Measurements from ENCODE around the gene PLEKHA6. TPM values are rescaled to one million over a fixed set of nuclear protein-coding genes. Genes with fewer than 3 reads are reported as not detected.

The PLEKHA6 gene
- total RNA-seq, 2 experiments from 2014 or later, result not detected

DNA sequence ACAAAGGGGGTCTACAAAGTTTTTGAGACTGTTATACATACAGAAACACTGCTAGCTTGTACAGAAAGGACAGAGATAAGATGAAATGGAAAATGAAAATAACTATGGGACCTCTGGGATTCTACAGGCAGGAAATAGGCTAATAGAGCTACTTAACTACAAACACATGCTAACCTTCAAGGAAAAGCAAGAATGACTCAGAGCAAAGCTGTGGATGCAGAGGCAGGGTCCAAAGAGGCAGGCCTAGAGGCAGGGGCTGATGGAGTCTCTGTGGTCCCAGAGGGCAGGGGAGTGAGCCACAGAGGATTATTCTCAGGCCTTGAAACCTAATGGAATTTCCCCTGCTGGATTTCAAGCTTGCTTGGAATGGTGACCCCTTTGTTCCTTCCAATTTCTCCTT is 127.2 kb downstream of the PLEKHA6 start:
- Mint-ChIP-seq H3K27ac (no peak overlapping the region), H3K9me3 (no peaks in the 10 kb centered on the region), H3K4me3 (no peak overlapping the region), H3K36me3 (ENCODE audit: low read depth) (no peaks in the 10 kb centered on the region), H3K4me1 (no peaks in the 10 kb centered on the region), H3K27me3 (peaks cover 4% of the 10 kb centered on the region)
- ChIA-PET POLR2A (no interaction called here), CTCF (interaction anchor here (0.6 to 1.2 kb wide), 2 partner anchors 17 to 46 kb away, joined by 3 to 4 read pairs; no protein-coding TSS in a partner anchor)
- no peak for DNase-seq

DNA sequence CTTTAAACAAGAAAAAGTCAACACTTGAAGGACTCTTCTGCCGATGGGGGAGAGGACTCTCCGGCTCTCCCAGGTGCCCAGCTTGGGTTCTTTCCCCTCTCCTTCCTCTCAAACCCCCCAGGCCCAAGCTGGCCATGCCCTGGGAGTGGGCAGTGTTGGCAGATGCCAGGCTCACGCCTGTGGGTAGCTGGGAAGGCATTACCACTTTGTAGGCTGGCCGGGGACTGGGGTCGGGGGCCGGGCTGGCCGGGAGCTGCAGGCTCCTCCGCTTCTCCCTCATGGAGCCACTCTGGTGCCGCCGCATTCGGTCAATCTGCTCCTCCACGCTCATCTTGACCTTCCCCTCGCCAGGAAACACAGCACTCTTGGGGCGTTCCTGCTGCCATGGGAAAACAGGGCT is 129.5 kb downstream of the PLEKHA6 start:
- no peaks in the 10 kb centered on the region for H3K4me1 Mint-ChIP-seq
- ChIA-PET POLR2A (no interaction called here), CTCF (no interaction called here)
- H3K27ac Mint-ChIP-seq, result no peak overlapping the region
- no peak for DNase-seq
- no peak overlapping the region for H3K4me3 Mint-ChIP-seq
- no peaks in the 10 kb centered on the region for H3K36me3 Mint-ChIP-seq (ENCODE audit: low read depth)
- peaks cover 4% of the 10 kb centered on the region for H3K27me3 Mint-ChIP-seq
- H3K9me3 Mint-ChIP-seq, result no peaks in the 10 kb centered on the region

DNA sequence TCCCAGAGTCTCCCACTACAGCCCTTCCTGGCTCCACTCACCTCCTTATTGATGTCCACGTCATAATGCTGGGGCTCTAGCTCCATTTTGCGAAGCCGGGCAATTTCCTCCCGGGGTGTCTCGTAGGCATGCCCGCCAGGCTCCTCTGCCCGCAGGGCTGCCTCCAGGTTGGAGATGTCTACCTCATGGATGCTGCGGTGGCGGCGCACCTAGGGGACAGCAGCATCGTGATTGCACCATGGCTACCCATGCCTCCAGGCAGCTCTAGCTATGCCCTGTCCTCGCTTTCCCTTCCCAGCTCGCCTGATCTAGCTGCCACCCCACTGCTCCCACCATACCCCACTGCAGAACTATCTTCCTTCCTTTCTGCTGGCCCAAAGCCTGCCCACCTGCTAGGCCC is 130.8 kb downstream of the PLEKHA6 start:
- H3K27me3 Mint-ChIP-seq, result peaks cover 4% of the 10 kb centered on the region
- H3K9me3 Mint-ChIP-seq, result no peaks in the 10 kb centered on the region
- no peak for DNase-seq
- POLR2A ChIA-PET, result no interaction called here
- H3K4me3 Mint-ChIP-seq, result no peak overlapping the region
- H3K27ac Mint-ChIP-seq, result no peak overlapping the region
- no peaks in the 10 kb centered on the region for H3K4me1 Mint-ChIP-seq
- H3K36me3 Mint-ChIP-seq (ENCODE audit: low read depth), result no peaks in the 10 kb centered on the region
- CTCF ChIA-PET, result interaction anchor here (1.4 kb wide), 1 partner anchor 59 kb away, joined by 3 read pairs; no protein-coding TSS in a partner anchor

DNA sequence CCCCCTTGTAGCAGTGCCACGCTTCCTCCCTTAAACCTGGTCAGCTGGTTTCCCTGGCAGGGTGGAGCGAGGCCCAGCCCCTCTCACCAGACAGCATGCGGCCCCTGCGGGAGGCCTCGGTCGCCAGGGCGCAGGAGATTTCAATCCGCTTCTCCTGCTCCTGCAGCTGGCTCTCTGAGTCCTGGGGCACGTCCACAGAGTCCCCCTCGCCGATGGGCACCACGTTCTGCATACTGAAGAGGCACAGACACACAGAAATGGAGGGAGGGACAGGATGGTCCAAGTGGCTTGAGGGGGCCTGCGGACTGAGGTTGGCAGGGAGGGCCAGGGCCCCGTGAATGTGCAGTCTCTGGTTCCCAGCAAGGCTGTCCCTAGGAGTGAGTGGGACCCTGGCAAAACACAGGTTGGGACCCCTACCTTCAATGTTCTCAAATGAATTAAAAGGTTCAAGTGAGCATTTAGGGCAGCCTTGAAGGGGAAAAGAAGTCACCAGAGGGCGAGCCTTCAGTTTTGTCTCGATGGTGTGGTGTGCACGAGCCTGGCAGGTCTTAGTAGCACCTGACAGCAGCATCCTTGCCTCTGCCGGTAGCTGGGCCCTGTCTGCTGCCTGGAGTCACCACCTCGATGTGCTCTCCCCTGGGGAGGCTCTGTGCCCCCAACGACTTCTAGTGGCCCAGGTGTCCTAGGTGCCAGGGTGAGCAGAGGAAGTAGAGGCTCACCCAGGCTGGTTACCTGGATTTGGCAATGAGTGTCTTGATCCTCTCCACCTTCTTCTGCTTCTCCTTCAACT is 131.5 kb downstream of the PLEKHA6 start:
- Mint-ChIP-seq H3K4me1 (no peaks in the 10 kb centered on the region), H3K9me3 (no peaks in the 10 kb centered on the region), H3K36me3 (ENCODE audit: low read depth) (no peaks in the 10 kb centered on the region), H3K27me3 (peaks cover 4% of the 10 kb centered on the region), H3K4me3 (no peak overlapping the region), H3K27ac (no peak overlapping the region)
- POLR2A ChIA-PET, result no interaction called here
- no peak for DNase-seq
- CTCF ChIA-PET, result interaction anchor here (1.4 kb wide), 1 partner anchor 60 kb away, joined by 3 read pairs; no protein-coding TSS in a partner anchor

DNA sequence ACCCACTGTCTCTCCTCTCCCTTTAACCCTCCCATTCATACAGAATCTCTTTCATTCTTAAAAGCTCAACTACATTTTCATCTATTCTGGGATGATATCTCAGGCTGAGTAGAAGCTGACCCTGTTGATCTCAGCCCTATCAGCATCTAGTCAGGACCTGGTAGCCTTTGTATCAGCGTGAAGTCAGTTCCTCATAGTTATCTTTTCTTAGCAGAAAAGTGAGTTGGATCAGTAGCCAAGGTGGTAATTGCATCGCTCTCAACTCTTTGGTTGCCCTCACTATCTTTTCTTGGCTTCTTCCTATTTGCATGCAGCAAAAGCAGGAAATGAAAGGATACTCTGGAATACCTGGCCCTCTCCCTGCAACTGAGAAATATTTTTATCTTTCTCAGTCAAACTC is 132.4 kb downstream of the PLEKHA6 start:
- Mint-ChIP-seq H3K27me3 (peaks cover 4% of the 10 kb centered on the region), H3K4me1 (no peaks in the 10 kb centered on the region), H3K27ac (no peak overlapping the region), H3K9me3 (no peaks in the 10 kb centered on the region), H3K36me3 (ENCODE audit: low read depth) (no peaks in the 10 kb centered on the region), H3K4me3 (no peak overlapping the region)
- ChIA-PET CTCF (no interaction called here), POLR2A (no interaction called here)
- DNase-seq, result no peak

DNA sequence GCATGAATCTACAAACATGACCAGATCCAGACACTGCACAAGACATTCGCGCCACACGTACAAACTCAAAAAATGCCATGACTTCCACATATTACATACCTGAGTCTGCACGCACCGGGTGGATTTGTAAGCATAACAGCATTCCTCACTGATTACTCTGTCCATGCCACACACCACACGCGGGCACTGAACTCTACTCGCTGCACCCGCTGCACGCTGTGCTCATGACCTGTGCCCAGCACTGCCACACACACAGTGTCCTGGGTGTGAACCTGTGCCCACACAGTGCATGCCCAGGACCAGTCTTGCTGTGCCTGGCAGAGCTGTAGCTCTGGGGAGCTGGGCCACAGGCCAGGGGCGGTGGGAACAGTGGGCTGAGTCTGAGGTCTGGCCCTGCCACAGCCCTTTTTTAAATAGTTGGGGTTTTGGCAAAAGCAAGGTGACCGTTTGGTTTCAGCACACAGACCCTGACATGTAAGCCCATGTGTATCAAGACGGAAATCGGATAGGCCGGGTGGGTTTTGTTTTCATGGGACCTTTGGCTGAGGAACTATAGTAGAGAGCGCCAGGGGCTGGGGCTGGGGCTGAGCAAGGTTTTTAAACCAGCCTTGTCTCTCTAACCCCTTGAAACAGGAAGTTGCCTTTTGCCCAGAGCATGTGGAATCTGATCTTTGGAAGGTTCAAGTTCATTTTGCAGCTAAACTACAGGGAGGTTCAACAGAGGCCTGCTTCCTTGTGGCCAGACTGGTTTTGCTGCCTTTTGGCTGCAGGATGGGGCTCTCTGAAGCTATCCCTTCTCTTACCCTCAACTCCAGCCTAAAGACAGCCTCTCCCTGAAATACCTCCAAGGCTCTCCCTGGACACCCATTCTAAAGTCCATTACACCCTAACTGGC is 133.6 kb downstream of the PLEKHA6 start:
- peaks cover 2% of the 10 kb centered on the region for H3K27me3 Mint-ChIP-seq
- CTCF ChIA-PET, result no interaction called here

DNA sequence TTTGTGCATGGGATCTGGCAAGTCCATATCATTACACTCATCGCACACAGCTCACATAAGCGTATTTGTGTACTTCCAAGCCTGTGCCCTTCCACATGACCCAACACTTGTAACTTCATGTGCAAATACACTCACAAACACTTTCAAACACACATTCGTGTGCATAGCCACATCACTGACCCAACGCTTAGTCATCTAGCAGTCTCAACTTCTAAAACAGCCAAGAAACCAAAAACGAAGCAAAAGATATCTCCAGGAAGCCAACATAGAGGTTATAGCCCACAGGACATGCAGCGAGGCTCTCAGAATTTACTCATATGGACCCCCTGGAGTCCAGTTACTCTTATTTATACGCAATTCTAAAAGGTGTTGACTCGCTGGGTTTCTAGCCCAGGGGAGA is 135.1 kb downstream of the PLEKHA6 start:
- Mint-ChIP-seq H3K9me3 (no peaks in the 10 kb centered on the region), H3K36me3 (ENCODE audit: low read depth) (no peaks in the 10 kb centered on the region), H3K4me1 (no peaks in the 10 kb centered on the region), H3K4me3 (no peak overlapping the region), H3K27me3 (no peaks in the 10 kb centered on the region), H3K27ac (no peak overlapping the region)
- ChIA-PET POLR2A (no interaction called here), CTCF (interaction anchor here (0.5 to 0.6 kb wide), 2 partner anchors 109 to 970 kb away, joined by 4 read pairs; no protein-coding TSS in a partner anchor)
- no peak for DNase-seq

More for the DNA sequence above, 133.6 kb downstream of the PLEKHA6 start:
- no peaks in the 10 kb centered on the region for H3K36me3 Mint-ChIP-seq (ENCODE audit: low read depth)
- no peaks in the 10 kb centered on the region for H3K9me3 Mint-ChIP-seq
- no peak overlapping the region for H3K4me3 Mint-ChIP-seq
- H3K4me1 Mint-ChIP-seq, result no peaks in the 10 kb centered on the region
- POLR2A ChIA-PET, result no interaction called here
- no peak overlapping the region for H3K27ac Mint-ChIP-seq
- no peak for DNase-seq

DNA sequence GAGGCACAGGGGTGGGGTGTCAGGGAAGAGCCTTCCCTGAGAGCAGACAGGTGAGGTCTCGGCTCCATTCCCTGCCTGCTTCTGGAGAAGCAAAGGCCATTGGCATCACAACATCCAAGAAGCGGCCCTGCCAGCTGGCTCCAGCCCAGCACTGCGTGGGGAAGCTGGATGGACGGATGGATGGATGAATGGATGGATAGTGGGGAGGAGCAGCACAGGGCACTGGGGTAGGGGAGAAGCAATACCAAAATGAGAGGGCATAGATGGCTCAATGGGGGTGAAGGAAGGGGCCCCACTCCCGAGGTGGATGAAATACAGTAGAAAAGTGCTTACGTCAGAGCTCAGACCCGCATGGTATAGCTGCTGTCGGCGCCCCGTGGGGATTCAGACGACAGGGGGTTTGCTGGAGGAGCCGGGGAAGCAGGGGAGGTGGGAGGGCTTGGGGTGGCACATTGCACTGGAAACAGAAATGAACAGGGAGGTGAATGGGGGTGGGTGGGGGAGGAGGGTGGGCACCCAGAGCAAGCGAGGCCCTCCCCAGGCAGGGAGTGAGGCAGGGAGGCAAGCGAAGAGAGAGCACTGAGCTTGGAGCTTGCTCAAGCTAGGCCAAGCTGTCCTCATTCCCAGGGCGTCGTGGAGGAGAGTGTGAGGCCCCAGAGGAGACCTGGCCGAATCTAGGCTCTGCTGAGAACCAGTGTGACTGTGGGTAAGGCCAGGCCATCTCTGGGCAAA is 136.4 kb downstream of the PLEKHA6 start:
- H3K4me3 Mint-ChIP-seq, result no peak overlapping the region
- DNase-seq, result no peak
- no peaks in the 10 kb centered on the region for H3K9me3 Mint-ChIP-seq
- H3K36me3 Mint-ChIP-seq (ENCODE audit: low read depth), result no peaks in the 10 kb centered on the region
- H3K4me1 Mint-ChIP-seq, result peaks cover 6% of the 10 kb centered on the region
- CTCF ChIA-PET, result interaction anchor here (0.9 kb wide), 1 partner anchor 9 kb away, joined by 3 read pairs; the partner anchor contains the start of gene GOLT1A
- no peak overlapping the region for H3K27ac Mint-ChIP-seq
- no peaks in the 10 kb centered on the region for H3K27me3 Mint-ChIP-seq
- POLR2A ChIA-PET, result no interaction called here

DNA sequence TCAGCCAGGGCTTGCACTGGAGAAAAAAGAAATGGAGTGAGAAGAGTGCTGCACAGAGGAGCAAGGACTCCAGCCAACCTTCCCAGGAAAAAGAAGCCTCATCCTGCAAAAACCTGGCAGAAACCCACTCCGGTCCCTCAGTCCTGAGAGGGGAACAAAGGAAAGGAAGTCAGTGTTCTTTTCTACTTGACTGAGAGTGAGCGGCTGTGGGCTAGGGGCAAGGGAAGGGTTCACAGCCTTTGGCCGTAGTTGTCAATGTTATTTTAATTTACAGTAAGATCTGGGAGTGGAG is 137.0 kb downstream of the PLEKHA6 start:
- no peak overlapping the region for H3K4me3 Mint-ChIP-seq
- DNase-seq, result no peak
- H3K27me3 Mint-ChIP-seq, result no peaks in the 10 kb centered on the region
- CTCF ChIA-PET, result interaction anchor here (0.9 kb wide), 1 partner anchor 8 kb away, joined by 3 read pairs; the partner anchor contains the start of gene GOLT1A
- no peaks in the 10 kb centered on the region for H3K9me3 Mint-ChIP-seq
- H3K4me1 Mint-ChIP-seq, result peaks cover 6% of the 10 kb centered on the region
- POLR2A ChIA-PET, result no interaction called here
- H3K27ac Mint-ChIP-seq, result no peak overlapping the region
- no peaks in the 10 kb centered on the region for H3K36me3 Mint-ChIP-seq (ENCODE audit: low read depth)

DNA sequence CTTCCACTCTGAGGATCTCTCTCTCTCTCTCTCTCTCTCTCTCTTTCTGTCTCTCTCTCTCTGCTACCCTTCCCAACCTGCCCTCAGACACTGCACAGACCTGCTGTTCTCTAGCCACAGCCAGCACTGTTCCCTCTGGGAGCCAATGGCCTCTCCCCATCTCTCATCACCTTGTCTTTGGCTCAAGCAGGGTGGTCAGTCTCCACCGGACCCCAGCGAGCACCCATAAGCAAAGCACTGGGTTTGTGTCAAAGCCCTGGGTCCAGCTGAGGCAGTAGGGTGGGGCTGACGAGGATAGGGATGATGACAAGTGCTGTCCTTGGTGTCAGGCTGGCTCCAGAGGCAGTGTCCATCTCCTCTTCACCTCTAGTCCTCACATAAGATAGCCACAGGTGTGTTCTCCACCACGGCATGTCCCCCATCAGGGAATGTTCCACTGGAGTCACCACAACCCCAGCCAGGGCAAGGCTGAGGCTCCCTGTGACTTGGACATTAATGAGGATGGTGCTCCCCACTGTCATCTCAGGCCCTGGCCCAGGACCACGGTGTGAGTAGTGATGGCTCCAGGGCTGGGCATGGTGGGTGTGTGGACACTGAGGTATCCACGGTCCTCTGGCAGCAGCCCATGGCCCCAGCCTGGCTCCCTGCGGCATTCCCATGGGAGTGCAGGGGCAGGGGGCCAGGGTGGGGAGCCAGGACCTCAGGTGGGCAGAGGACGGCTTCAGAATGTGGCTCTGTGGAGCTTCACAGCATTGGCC is 137.5 kb downstream of the PLEKHA6 start:
- DNase-seq, result no peak
- no peaks in the 10 kb centered on the region for H3K9me3 Mint-ChIP-seq
- H3K4me1 Mint-ChIP-seq, result peaks cover 6% of the 10 kb centered on the region
- H3K36me3 Mint-ChIP-seq (ENCODE audit: low read depth), result no peaks in the 10 kb centered on the region
- peak overlapping the region; percentile 11 for H3K27ac Mint-ChIP-seq
- CTCF ChIA-PET, result no interaction called here
- H3K4me3 Mint-ChIP-seq, result no peak overlapping the region
- no peaks in the 10 kb centered on the region for H3K27me3 Mint-ChIP-seq
- POLR2A ChIA-PET, result no interaction called here

DNA sequence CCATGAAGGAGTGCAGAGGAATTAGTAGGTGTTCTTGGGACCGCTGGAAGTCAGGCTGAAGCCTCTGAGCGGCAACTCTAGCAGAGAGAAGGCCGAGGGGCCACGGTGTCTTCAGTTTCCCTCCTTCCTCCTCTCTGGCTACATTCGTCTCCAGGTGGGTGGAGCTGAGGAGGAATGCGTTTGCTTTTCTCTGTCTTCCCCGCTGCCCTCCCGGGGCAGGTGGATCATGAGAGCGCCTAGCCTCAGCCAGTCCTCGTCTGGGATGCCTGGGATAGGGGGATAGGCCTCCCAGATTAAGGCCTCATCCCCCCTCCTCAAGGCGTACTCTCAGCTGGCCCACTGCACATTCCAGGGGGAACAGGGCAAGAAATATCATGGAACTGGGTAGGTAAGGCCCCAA is 138.5 kb downstream of the PLEKHA6 start:
- no peaks in the 10 kb centered on the region for H3K27me3 Mint-ChIP-seq
- ChIA-PET CTCF (no interaction called here), POLR2A (no interaction called here)
- H3K9me3 Mint-ChIP-seq, result no peaks in the 10 kb centered on the region
- H3K4me3 Mint-ChIP-seq, result no peak overlapping the region
- H3K4me1 Mint-ChIP-seq, result peaks cover 6% of the 10 kb centered on the region
- no peak for DNase-seq
- no peaks in the 10 kb centered on the region for H3K36me3 Mint-ChIP-seq (ENCODE audit: low read depth)
- H3K27ac Mint-ChIP-seq, result no peak overlapping the region

DNA sequence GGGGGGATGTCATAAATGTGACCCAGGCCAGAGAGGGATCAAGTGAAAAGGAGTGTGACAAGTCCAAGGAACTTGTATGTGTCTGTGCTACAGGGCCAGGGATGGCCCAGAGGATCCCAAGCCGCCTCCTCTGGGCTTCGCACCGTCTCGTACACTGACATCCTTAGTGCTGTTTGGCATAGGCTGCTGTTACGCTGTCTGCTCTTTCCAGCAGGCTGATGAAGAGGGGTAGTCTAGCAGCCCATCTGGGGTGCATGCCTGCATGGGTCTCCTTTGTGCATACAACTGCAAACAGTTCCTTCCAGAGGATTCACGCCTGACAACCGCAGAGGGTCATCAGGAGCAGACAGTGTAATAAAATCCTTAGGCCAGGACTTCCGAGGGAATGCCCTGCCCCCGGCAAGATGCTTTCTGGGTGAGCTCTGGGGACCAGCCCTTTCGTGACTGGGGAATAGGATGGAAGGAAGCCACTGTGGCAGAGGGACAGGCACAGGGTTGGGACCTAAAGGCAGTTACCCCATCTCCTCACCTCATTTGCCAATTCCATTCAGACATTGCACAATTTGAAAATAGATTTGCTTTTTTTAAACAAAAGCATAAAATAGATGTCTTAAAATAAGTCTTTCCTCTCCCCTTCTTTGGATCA is 139.6 kb downstream of the PLEKHA6 start:
- H3K27me3 Mint-ChIP-seq, result peaks cover 2% of the 10 kb centered on the region
- H3K36me3 Mint-ChIP-seq (ENCODE audit: low read depth), result no peaks in the 10 kb centered on the region
- DNase-seq, result no peak
- H3K4me3 Mint-ChIP-seq, result no peak overlapping the region
- ChIA-PET POLR2A (no interaction called here), CTCF (no interaction called here)
- H3K27ac Mint-ChIP-seq, result no peak overlapping the region
- peaks cover 6% of the 10 kb centered on the region for H3K4me1 Mint-ChIP-seq
- no peaks in the 10 kb centered on the region for H3K9me3 Mint-ChIP-seq

All from activated CD4-positive, alpha-beta T cell treated with anti-CD3 and anti-CD28 coated beads, Interleukin-2, amount 10 ng/mL, durations not matched to agents 7 days and 5 days (primary cell).